ENCODE measurements around the gene MGAT4B.

The MGAT4B gene

GRCh38 chr5:179825655-179826182 is 19.1 kb upstream of the MGAT4B start:
- DNase-seq (ENCODE audit: low read depth, low spot score), result no peak

GRCh38 chr5:179824745-179825112 is 18.1 kb upstream of the MGAT4B start:
- no peak for DNase-seq (ENCODE audit: low read depth, low spot score)

- DNase-seq (ENCODE audit: low read depth, low spot score), result peak; percentile 3
These were observed 17.5 kb upstream of the MGAT4B start for GRCh38 chr5:179823937-179824744.

- DNase-seq (ENCODE audit: low read depth, low spot score), result peak; percentile 16
These were observed 15.9 kb upstream of the MGAT4B start for GRCh38 chr5:179822444-179822990.

- DNase-seq (ENCODE audit: low read depth, low spot score), result no peak
These were observed 15.4 kb upstream of the MGAT4B start for GRCh38 chr5:179822059-179822432.

GRCh38 chr5:179821298-179822058 is 14.8 kb upstream of the MGAT4B start:
- DNase-seq (ENCODE audit: low read depth, low spot score), result peak; percentile 86

GRCh38 chr5:179820483-179821297 is 14.0 kb upstream of the MGAT4B start, which contains the start of gene SQSTM1:
Gene SQSTM1 (plus strand): TSS chr5:179820905. CDS start chr5:179820937, 32 bp downstream.
- DNase-seq (ENCODE audit: low read depth, low spot score), result peak; percentile 76

GRCh38 chr5:179820127-179820482 is 13.4 kb upstream of the MGAT4B start:
- peak; percentile 44 for DNase-seq (ENCODE audit: low read depth, low spot score)

- peak; percentile 90 for DNase-seq (ENCODE audit: low read depth, low spot score)
These were observed 12.8 kb upstream of the MGAT4B start for GRCh38 chr5:179819296-179820126.

- DNase-seq (ENCODE audit: low read depth, low spot score), result peak; percentile 82
These were observed 12.2 kb upstream of the MGAT4B start for GRCh38 chr5:179818746-179819295.

- DNase-seq (ENCODE audit: low read depth, low spot score), result peak; percentile 25
These were observed 11.5 kb upstream of the MGAT4B start for GRCh38 chr5:179817890-179818745.

GRCh38 chr5:179817470-179817840 is 10.8 kb upstream of the MGAT4B start:
- no peak for DNase-seq (ENCODE audit: low read depth, low spot score)

- no peak for DNase-seq (ENCODE audit: low read depth, low spot score)
These were observed 10.3 kb upstream of the MGAT4B start for GRCh38 chr5:179816796-179817469.

- DNase-seq (ENCODE audit: low read depth, low spot score), result no peak
These were observed 9.7 kb upstream of the MGAT4B start for GRCh38 chr5:179816401-179816795.

GRCh38 chr5:179815491-179816249 is 9.0 kb upstream of the MGAT4B start:
- no peak for DNase-seq (ENCODE audit: low read depth, low spot score)

GRCh38 chr5:179814090-179814489 is 7.4 kb upstream of the MGAT4B start:
- DNase-seq (ENCODE audit: low read depth, low spot score), result no peak

- DNase-seq (ENCODE audit: low read depth, low spot score), result no peak
These were observed 6.4 kb upstream of the MGAT4B start for GRCh38 chr5:179812997-179813607.
